ENCODE data around the gene P2RY8. TPM values are rescaled to one million over a fixed set of nuclear protein-coding genes. Genes with fewer than 3 reads are reported as not detected.

The P2RY8 gene
- total RNA-seq, 4 donors from 2014 or later = 0.98 to 7.1 (median 2.7) TPM

GRCh38 chrX:1518512-1518911 is 18.5 kb downstream of the P2RY8 start:
- TF ChIP-seq CTCF (IDR thresholded peaks at IDR 0.05; ENCODE audit: low read depth) = no peak

GRCh38 chrX:1516596-1517104 is 20.3 kb downstream of the P2RY8 start:
- no peak for TF ChIP-seq CTCF (IDR thresholded peaks at IDR 0.05; ENCODE audit: low read depth)

GRCh38 chrX:1511829-1512228 is 25.2 kb downstream of the P2RY8 start:
- no peak for TF ChIP-seq CTCF (IDR thresholded peaks at IDR 0.05; ENCODE audit: low read depth)

GRCh38 chrX:1511150-1511549 is 25.8 kb downstream of the P2RY8 start:
- no peak for TF ChIP-seq CTCF (IDR thresholded peaks at IDR 0.05; ENCODE audit: low read depth)

GRCh38 chrX:1507511-1508463 is 29.2 kb downstream of the P2RY8 start:
- TF ChIP-seq CTCF (IDR thresholded peaks at IDR 0.05; ENCODE audit: low read depth) = no peak

GRCh38 chrX:1506916-1507315 is 30.1 kb downstream of the P2RY8 start:
- TF ChIP-seq CTCF (IDR thresholded peaks at IDR 0.05; ENCODE audit: low read depth) = no peak

- no peak for TF ChIP-seq CTCF (IDR thresholded peaks at IDR 0.05; ENCODE audit: low read depth)
Observed at GRCh38 chrX:1502853-1503252, 34.1 kb downstream of the P2RY8 start.

Data from subcutaneous adipose tissue (tissue), 4 donors.